Chondrocyte (in vitro differentiated cells): ENCODE data around the gene ALX4. TPM values are rescaled to one million over a fixed set of nuclear protein-coding genes. Genes with fewer than 3 reads are reported as not detected.

Experiments
- DNase-seq: peaks from one replicate; pipeline ENCODE4 v3.0.0; 2021; ENCODE audit warnings: mixed read lengths, low spot score
- H3K27ac Mint-ChIP-seq: one replicate; pipeline ENCODE4 v1.8.0; 2021; ENCODE audit warnings: mild to moderate bottlenecking, moderate library complexity, mixed read lengths; ENCODE audit not compliant: unreplicated experiment
- H3K27me3 Mint-ChIP-seq: 2 replicates; pipeline ENCODE4 v1.8.0; 2021; ENCODE audit warnings: low read depth, mixed read lengths
- H3K36me3 Mint-ChIP-seq: 2 replicates; pipeline ENCODE4 v1.8.0; 2021; ENCODE audit warnings: low read depth, mixed read lengths
- H3K4me1 Mint-ChIP-seq: 2 replicates; pipeline ENCODE4 v1.8.0; 2021; ENCODE audit warnings: low read depth, mild to moderate bottlenecking, mixed read lengths
- H3K4me3 Mint-ChIP-seq: one replicate; pipeline ENCODE4 v1.8.0; 2021; ENCODE audit warnings: mild to moderate bottlenecking, moderate library complexity, mixed read lengths; ENCODE audit not compliant: unreplicated experiment
- H3K9me3 Mint-ChIP-seq: 2 replicates; pipeline ENCODE4 v1.8.0; 2021; ENCODE audit warnings: low read depth, mixed read lengths
- total RNA-seq: library from RNA; stranded (reverse); gene quantifications from 3 replicates; pipeline ENCODE4 v1.2.1, GENCODE V29; 2021
- TF ChIP-seq, protein P1 (sequence below): fragments of 200-600 bp; sonication (generic); IDR thresholded peaks from 2 replicates; pipeline ENCODE4 v1.5.0; 2021; ENCODE audit warnings: antibody characterized with exemption, mild to moderate bottlenecking, moderate library complexity

The ALX4 gene
- total RNA-seq, 1 donor from 2014 or later = not detected

DNA sequence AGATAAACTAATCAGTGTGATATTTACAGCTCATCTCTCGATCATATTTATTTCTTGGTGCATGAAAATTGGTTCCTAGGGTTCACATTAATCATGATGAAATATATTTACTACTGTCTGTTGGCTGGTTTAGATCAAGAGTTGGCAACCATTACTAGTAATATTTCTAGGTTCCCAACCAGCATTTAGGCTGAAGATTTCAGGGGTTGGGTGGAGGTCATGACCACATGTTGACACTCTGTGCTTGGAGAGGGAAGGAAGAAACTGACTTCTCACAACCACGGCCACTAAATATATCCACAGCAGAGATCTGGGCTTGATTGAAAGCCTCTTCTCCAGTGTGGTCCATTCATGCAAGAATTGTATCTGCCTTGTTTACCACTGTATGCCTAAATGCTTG is 87.9 kb downstream of the ALX4 start:
- no peaks in the 10 kb centered on the region for H3K27me3 Mint-ChIP-seq
- peaks cover 26% of the 10 kb centered on the region for H3K4me1 Mint-ChIP-seq
- DNase-seq = no peak
- no peak overlapping the region for H3K4me3 Mint-ChIP-seq
- no peaks in the 10 kb centered on the region for H3K9me3 Mint-ChIP-seq
- TF ChIP-seq, protein P1, sequence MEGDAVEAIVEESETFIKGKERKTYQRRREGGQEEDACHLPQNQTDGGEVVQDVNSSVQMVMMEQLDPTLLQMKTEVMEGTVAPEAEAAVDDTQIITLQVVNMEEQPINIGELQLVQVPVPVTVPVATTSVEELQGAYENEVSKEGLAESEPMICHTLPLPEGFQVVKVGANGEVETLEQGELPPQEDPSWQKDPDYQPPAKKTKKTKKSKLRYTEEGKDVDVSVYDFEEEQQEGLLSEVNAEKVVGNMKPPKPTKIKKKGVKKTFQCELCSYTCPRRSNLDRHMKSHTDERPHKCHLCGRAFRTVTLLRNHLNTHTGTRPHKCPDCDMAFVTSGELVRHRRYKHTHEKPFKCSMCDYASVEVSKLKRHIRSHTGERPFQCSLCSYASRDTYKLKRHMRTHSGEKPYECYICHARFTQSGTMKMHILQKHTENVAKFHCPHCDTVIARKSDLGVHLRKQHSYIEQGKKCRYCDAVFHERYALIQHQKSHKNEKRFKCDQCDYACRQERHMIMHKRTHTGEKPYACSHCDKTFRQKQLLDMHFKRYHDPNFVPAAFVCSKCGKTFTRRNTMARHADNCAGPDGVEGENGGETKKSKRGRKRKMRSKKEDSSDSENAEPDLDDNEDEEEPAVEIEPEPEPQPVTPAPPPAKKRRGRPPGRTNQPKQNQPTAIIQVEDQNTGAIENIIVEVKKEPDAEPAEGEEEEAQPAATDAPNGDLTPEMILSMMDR = no peak
- H3K36me3 Mint-ChIP-seq = peaks cover 4% of the 10 kb centered on the region
- no peak overlapping the region for H3K27ac Mint-ChIP-seq

DNA sequence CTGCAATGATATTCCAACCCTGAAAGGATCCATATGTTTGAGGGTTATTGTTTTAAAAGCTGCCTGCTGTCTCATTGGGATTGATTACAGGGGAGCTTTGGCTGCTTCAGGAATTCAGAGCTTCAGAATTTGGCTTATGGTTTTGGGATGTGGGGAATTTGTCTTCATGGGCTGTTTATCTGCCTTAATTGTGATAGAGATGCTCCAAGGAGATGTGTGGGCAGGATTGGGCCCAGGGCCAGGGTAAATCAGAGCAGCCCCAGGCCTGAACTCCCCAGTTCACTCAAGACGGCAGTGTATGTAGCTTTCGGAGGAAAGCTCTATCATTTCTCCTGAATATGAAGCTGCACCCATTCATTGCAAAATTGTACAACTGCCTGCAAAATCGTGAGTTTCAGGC is 88.5 kb downstream of the ALX4 start:
- TF ChIP-seq, protein P1 = no peak
- no peak for DNase-seq
- H3K27ac Mint-ChIP-seq = no peak overlapping the region

DNA sequence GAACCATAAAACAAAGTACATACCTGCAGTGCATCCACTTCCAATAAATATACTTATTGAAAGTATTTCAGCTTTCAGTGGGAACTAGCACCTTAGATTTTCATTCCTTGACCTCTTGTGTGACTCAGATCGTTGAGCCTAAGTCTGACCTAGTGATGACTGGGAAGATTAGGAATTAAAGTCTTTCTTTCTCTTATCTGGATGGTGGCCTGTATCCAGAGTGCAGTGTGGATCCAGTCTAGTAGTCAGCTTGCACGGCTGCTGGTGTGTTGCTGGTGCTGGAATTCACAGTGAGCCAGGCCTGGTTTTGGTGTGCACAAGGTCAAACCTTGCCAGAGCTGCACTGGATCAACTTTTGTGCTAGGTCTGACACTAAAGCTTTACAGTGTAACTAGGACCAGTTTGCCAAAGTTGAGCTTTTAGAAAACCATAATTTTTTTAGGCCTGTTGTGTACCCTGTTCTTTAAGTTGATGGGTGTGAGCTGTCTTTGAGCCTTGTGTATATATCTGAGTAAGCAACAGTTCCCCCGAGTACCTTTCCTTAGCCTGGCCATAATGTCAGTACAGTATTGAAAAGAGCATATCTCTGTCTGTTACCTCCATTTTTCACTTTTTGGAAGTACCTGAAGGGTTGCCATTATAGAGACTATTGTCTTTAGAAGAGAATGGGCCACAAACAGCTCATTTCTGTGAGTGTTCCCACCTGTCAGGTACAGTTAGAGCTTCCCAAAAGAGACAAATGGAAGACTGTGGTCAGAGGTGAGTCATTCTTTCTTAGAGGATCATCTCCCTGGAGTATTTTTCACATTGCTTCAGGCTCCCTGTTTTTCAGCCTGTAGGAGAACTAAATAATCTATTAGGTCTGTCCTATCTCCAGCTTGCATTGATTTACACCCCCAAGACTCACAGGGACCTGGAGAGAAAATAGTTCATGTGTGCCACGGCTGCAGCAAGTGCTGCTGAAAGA is 89.8 kb downstream of the ALX4 start:
- TF ChIP-seq, protein P1 = no peak
- DNase-seq = no peak
- H3K4me3 Mint-ChIP-seq = no peak overlapping the region
- H3K9me3 Mint-ChIP-seq = no peaks in the 10 kb centered on the region
- H3K36me3 Mint-ChIP-seq = peaks cover 4% of the 10 kb centered on the region
- no peaks in the 10 kb centered on the region for H3K27me3 Mint-ChIP-seq
- no peak overlapping the region for H3K27ac Mint-ChIP-seq
- H3K4me1 Mint-ChIP-seq = peaks cover 26% of the 10 kb centered on the region

More for the DNA sequence above, 88.5 kb downstream of the ALX4 start:
- Mint-ChIP-seq H3K36me3 (peaks cover 4% of the 10 kb centered on the region), H3K4me1 (peaks cover 26% of the 10 kb centered on the region), H3K9me3 (no peaks in the 10 kb centered on the region), H3K4me3 (no peak overlapping the region), H3K27me3 (no peaks in the 10 kb centered on the region)

DNA sequence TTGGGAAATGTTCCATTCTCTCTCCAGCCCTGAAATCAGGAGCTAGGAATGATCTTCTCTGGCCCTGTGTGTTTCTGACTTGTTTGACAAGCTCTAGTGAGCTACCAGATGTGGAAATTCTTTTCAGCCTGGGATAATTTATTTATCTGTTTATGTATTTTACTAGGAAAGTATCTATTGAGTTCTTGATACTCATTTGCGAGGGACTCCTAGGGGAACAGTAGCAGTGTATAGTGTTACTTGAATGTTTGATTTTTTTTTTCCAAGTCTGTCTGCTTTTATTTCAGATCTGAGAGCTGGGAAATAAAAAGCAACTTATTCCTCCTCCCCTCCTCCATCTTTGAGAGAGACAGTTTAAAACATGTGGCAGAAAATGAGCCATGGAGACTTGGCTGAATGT is 92.5 kb downstream of the ALX4 start:
- H3K27me3 Mint-ChIP-seq = no peaks in the 10 kb centered on the region
- peaks cover 15% of the 10 kb centered on the region for H3K4me1 Mint-ChIP-seq
- no peak overlapping the region for H3K27ac Mint-ChIP-seq
- TF ChIP-seq, protein P1 = no peak
- H3K36me3 Mint-ChIP-seq = peaks cover 8% of the 10 kb centered on the region
- H3K9me3 Mint-ChIP-seq = peaks cover 12% of the 10 kb centered on the region
- no peak overlapping the region for H3K4me3 Mint-ChIP-seq
- DNase-seq = no peak

DNA sequence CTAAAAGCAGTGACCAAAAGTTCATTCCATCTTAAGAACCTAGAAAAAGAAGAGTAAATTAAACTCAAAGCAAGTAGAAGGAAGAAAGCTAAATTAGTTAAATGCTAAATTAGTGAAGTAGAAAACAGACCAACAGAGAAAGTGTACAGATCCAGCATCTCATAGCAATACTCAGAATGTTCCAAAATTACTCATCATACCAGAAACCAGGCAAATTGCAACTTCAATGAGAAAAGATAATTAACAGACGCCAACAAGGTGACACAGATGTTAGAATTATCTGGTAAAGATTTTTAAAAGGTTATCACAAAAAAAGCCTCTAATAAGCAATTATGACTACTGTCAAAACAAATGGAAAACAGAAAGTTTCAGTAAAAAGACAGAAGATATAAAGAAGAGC is 96.8 kb downstream of the ALX4 start:
- Mint-ChIP-seq H3K36me3 (peaks cover 14% of the 10 kb centered on the region), H3K4me3 (no peak overlapping the region), H3K27ac (no peak overlapping the region), H3K4me1 (peaks cover 17% of the 10 kb centered on the region), H3K9me3 (peaks cover 17% of the 10 kb centered on the region), H3K27me3 (no peaks in the 10 kb centered on the region)
- TF ChIP-seq, protein P1 = no peak
- DNase-seq = no peak
